ENCODE results near the gene TIPRL. TPM values are rescaled to one million over a fixed set of nuclear protein-coding genes. Genes with fewer than 3 reads are reported as not detected.

The TIPRL gene
- total RNA-seq, 4 donors from 2014 or later, result 4.0 to 24.0 (median 19.6) TPM

GRCh38 chr1:168235937-168236336 lies 57.2 kb downstream of the TIPRL start:
- 78 to 85% methylated on average over 3 of the region's 3 CpGs for WGBS, 2 donors (ENCODE audit: low coverage in 1 of 2)
- Histone ChIP-seq H3K36me3 (peaks cover 0 to 54% (median 18%) of the 10 kb centered on the region in 4 donors), H3K9me3 (no peaks in the 10 kb centered on the region), H3K4me1 (peaks cover 0 to 13% (median 7%) of the 10 kb centered on the region in 4 donors), H3K27me3 (no peaks in the 10 kb centered on the region), H3K4me3 (no peak overlapping the region), H3K27ac (peak overlapping the region in 3 of 4 donors; percentile 8 to 33 (median 9))
- in situ Hi-C loops (cut with MboI; ENCODE audit: low pct_ligation_motif_present in 1 of 4, low pct_unique_long_range_greater_than_20kb in 1 of 4, low sequenced_read_pairs in 3 of 4) (no loop called here), intact Hi-C loops (cut with DNase I; ENCODE audit: low total_unique reads) (no loop called here)
- DNase-seq, result no peak
- no peak for TF ChIP-seq CTCF (IDR thresholded peaks at IDR 0.05)
- TF ChIP-seq EP300 (IDR thresholded peaks at IDR 0.05; ENCODE audit: low read depth), result no peak
- TF ChIP-seq POLR2AphosphoS5 (IDR thresholded peaks at IDR 0.05), result no peak
- TF ChIP-seq POLR2A (IDR thresholded peaks at IDR 0.05), result no peak

GRCh38 chr1:168236836-168237611 lies 58.3 kb downstream of the TIPRL start:
- peak overlapping the region in 1 of 4 donors; percentile 14 for H3K27ac ChIP-seq
- no peaks in the 10 kb centered on the region for H3K9me3 ChIP-seq
- DNase-seq, result no peak
- H3K4me1 ChIP-seq, result peaks cover 0 to 11% (median 5%) of the 10 kb centered on the region in 4 donors
- intact Hi-C loops (cut with DNase I; ENCODE audit: low total_unique reads), result no loop called here
- 79 to 87% methylated on average over 5 to 7 of the region's 7 CpGs for WGBS, 2 donors (ENCODE audit: low coverage in 1 of 2)
- no peak for TF ChIP-seq POLR2A (IDR thresholded peaks at IDR 0.05)
- TF ChIP-seq POLR2AphosphoS5 (IDR thresholded peaks at IDR 0.05), result no peak
- no peak for TF ChIP-seq CTCF (IDR thresholded peaks at IDR 0.05)
- no peak for TF ChIP-seq EP300 (IDR thresholded peaks at IDR 0.05; ENCODE audit: low read depth)
- H3K36me3 ChIP-seq, result peaks cover 0 to 49% (median 16%) of the 10 kb centered on the region in 4 donors
- H3K4me3 ChIP-seq, result no peak overlapping the region
- in situ Hi-C loops (cut with MboI; ENCODE audit: low pct_ligation_motif_present in 1 of 4, low pct_unique_long_range_greater_than_20kb in 1 of 4, low sequenced_read_pairs in 3 of 4), result no loop called here
- H3K27me3 ChIP-seq, result no peaks in the 10 kb centered on the region

- WGBS, 2 donors (ENCODE audit: low coverage in 1 of 2), result 0 to 35% methylated on average over 1 to 2 of the region's 2 CpGs
- TF ChIP-seq POLR2A (IDR thresholded peaks at IDR 0.05), result no peak
- TF ChIP-seq CTCF (IDR thresholded peaks at IDR 0.05), result no peak
- no peak for TF ChIP-seq EP300 (IDR thresholded peaks at IDR 0.05; ENCODE audit: low read depth)
- TF ChIP-seq POLR2AphosphoS5 (IDR thresholded peaks at IDR 0.05), result no peak
- Histone ChIP-seq H3K27me3 (no peaks in the 10 kb centered on the region), H3K36me3 (peaks cover 0 to 59% (median 6%) of the 10 kb centered on the region in 4 donors), H3K9me3 (no peaks in the 10 kb centered on the region), H3K4me3 (no peak overlapping the region), H3K27ac (peak overlapping the region; percentile 50 to 83 (median 58)), H3K4me1 (peaks cover 8 to 24% (median 18%) of the 10 kb centered on the region in 4 donors)
- DNase-seq, result no peak
- in situ Hi-C loops (cut with MboI; ENCODE audit: low pct_ligation_motif_present in 1 of 4, low pct_unique_long_range_greater_than_20kb in 1 of 4, low sequenced_read_pairs in 3 of 4) (no loop called here), intact Hi-C loops (cut with DNase I; ENCODE audit: low total_unique reads) (no loop called here)
Observed at GRCh38 chr1:168243198-168243597, 64.4 kb downstream of the TIPRL start.

GRCh38 chr1:168243636-168244212 lies 65.0 kb downstream of the TIPRL start:
- Histone ChIP-seq H3K27me3 (no peaks in the 10 kb centered on the region), H3K4me1 (peaks cover 8 to 24% (median 18%) of the 10 kb centered on the region in 4 donors), H3K27ac (peak overlapping the region; percentile 50 to 83 (median 58)), H3K4me3 (no peak overlapping the region), H3K9me3 (no peaks in the 10 kb centered on the region), H3K36me3 (peaks cover 0 to 55% (median 3%) of the 10 kb centered on the region in 4 donors)
- in situ Hi-C loops (cut with MboI; ENCODE audit: low pct_ligation_motif_present in 1 of 4, low pct_unique_long_range_greater_than_20kb in 1 of 4, low sequenced_read_pairs in 3 of 4) (no loop called here), intact Hi-C loops (cut with DNase I; ENCODE audit: low total_unique reads) (no loop called here)
- WGBS, 2 donors (ENCODE audit: low coverage in 1 of 2), result 29 to 33% methylated on average over 1 to 3 of the region's 3 CpGs
- TF ChIP-seq POLR2AphosphoS5 (IDR thresholded peaks at IDR 0.05) (no peak), CTCF (IDR thresholded peaks at IDR 0.05) (no peak), EP300 (IDR thresholded peaks at IDR 0.05; ENCODE audit: low read depth) (no peak), POLR2A (IDR thresholded peaks at IDR 0.05) (no peak)
- no peak for DNase-seq

Measured in transverse colon (tissue), 4 donors.